T-helper 9 cell (primary cell): Measurements from ENCODE around the gene NPPC.

Experiments used
- DNase-seq: peaks from one replicate; pipeline ENCODE4 v3.0.0-alpha.2; 2020

The NPPC gene

DNA sequence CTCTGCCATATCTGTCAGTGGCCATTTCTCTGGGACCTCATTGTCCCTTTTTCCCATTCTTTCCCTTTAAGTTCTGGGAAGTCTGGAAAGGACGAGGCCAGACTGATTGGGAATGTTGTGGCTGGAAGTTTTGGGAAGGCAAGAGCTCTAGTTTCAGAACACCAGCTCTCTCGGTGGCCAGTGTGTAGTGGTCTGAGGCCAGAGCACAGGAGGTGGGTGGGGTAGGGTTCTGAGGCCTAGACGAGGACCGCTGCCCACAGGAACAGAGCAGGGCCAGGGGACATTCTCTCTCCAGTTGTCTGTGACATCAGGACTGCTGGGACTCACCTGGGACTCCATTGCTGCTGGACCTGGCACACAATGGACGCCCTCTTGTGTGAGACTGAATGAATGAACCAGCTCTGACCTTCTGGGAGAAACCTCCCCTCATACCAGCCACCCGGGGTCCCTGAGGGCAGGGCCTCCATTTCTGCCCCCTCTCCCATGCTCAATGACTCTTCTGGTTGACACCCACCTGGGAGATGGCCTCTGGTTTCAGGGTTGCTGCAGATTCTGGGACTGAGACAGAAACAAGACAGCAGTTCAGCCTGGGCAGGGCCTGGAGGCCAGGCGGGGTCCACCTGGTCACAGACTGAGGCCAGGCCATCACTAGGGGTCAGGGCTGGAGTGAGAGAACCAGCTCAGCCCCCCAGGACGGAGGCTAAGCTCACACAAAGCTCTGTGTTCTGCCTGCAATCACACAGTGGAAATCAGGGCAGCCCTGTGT is 8.4 kb upstream of the NPPC start:
- no peak for DNase-seq

DNA sequence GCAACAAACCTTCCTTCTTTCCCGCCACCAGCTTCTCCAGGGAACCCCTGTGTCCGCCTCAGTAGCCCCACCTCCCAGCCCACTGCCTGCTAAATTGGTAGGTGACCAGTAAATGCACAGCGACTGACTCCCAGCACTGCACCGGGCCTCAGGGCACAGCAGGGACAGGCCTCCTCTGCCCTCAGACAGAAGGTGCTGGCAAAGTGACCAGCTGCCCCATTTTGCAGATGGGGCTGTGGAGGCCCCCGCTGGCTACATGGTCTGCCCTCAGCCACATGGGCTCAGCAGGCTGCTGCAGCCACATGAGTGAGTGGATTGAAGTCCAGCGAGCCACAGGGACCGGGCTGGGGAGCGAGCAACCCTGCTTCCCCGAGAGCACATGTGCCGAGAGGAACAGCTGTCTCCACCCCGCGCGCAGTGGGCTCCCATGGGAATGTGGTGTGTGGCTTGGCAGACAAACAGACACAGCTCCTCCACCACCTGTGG is 7.8 kb upstream of the NPPC start:
- DNase-seq = no peak

DNA sequence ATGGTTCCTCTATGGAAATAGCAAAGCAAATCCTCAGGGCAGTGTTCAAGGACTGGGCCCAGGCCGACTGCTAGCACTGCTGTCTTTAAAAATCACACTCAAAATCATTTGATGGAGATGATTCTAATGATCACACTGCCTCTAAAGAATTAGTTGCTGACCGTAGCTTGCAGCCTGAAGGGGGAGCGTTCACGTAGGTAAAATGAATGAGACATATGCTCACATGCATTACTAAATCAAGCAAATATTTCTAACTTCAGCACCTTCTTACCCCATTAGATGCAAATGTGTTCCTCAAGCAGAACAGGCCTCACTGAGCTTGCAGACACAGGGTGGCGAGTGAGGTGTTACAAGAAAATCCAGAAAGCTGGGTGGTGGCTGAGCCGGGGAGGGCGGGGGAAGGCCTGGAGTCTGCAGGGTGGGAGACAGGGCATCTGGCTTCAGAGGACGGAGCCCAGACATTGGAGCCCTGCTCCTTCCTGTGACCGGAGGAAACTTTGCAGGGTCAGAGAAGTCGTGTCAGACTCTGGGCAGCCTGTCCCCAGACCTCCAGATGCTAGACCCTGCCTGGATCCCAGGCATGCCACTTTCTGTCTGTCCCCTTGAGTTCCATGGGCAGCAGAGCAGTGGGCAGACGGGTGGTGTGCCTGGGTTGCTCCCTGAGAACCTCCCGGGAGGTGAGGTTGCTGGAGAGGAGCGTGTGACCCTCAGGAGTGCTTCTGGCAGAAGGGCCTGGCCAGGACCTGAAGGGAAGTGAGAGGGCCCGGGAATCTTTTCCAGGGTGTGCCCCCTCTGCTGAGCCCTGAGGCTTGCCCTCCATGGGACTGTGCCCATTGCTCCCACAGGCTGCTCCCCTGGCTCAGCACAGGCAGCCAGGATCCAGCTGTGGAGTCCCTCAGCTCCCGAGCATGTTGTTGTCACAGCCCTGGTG is 7.1 kb upstream of the NPPC start:
- no peak for DNase-seq

DNA sequence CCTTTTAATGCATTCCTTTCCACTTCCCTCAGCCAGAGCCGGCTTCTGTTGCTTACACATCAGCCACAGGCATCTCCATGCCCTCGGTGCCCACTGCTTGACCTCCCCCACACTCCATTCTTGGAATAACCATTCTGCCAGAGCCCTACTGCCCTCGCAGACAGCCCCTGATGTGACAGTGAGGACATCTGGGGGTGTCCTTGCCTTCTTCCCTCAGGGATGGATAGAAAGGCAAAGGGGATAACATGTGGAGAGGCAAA is 6.4 kb upstream of the NPPC start:
- no peak for DNase-seq

DNA sequence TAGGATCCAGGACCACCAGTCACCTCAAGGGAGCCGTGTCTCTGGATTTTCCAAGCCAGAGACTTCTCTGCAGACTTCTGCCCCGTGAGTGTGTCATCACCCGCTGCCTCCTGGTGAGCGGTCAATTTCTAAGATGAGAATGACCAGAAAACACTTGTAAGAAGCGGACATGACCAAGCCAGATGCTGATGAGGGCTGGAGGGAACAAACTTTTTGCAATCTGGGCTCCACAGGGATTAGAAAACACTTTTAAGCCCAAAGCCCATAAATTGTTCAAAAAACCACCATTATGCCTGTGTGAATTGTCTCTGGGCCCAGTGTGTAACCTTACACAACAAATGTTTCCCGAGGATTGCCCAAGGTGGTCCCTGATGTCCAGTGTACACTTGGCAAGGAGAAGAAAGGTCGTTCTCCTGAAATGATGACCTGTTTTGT is 5.3 kb upstream of the NPPC start:
- no peak for DNase-seq

DNA sequence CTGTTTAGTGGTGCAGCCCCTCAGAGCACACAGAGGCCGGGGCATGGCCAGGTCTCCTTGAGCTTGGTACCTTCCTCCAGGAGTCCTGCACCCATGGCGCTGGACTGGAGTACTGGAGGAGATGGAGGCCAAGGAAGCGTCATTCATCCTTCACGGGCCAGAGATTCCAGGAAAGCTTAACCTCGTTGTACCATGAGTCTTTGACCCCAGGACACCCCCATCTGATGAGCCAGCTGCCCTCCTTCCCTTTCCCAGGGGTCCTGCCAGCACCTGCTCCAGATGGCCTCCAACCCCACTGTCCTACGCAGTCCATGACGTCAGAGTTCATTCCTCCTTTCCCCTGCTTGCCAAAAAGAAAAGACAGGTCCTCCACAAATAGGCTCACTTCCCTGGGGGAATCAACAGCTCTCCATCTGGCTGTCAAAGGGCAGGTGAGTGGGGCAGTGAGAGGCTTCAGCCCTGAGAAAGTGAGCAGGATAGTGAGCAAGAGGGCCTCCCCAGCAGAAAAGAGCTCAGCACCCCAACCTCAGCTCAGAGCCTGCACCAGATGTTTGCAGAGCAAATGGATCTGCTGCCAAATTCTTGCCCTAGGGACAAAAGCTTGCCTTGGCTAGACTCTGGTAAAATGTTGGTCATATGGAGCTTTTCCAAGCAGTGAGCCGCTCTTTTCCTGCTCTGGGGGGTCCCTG is 4.5 kb upstream of the NPPC start:
- DNase-seq = no peak

DNA sequence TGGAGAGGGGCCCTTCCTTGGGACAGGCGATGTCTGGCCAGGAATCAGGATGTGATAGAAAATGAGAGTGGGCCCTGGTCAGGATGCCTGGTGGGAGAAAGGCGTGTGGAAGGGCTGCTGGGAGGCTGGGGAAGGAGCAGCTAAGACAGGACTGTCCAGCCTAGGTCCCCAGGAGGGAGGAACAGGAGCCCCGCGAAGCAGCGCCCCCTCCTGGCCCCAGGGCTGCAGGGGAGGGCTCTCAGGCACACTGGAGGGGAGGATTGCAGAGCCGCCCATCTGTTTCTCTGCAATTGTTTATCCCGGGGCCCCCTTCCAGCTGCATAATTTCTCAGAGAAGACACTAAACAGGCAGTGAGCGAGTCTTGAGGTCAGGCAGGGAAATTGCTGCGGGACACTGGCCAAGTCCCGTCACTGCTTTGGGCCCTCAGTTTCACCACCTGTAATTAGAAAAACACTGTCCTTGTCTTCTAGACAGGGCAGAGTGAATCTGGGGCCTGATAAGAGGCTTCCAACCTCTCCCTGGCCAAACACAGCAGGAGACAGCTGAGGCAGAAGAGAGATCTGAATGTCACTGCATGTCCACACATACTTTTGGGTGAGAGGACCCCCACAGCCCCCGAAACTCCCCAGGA is 3.9 kb upstream of the NPPC start:
- no peak for DNase-seq

DNA sequence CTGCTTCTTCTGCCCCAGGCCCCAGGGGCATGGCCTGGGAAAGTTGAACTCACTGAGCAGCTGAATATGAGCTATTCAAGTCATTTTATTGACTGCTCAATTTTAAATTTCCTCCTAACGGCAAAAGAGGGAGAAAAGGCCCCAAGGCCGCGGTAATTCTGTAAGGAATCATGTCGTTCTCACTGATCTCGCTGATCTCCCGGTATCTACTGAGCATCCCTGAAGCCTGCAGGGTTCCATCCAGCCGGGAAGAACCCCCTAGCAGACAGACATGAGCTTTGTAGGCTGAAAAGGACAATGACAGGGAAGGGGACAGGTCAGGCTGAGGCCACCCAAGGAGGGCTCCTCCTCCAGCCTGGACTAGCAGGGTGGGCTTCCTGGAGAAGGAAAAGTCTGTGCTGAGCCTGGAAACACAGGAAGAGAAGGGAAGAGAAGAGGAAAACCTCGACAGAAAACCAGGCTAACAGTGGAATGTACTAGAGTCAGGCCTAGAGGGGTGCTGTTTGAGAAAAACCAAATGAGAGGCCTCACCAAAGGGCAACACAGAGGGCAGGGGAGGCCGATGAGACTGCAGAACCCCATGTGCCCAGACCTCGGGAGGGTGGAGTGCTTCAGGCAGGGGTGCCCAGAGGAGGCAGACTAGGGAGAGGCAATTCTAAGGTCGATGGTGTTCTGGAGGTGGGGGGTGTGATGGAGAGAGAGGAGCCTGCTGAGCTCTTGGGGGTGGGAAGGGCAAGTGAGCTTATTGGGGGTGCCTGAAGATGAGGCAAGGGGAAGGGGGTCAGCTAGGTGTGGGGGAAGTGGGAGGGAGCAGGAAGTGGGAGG is 2.9 kb upstream of the NPPC start:
- DNase-seq = no peak

DNA sequence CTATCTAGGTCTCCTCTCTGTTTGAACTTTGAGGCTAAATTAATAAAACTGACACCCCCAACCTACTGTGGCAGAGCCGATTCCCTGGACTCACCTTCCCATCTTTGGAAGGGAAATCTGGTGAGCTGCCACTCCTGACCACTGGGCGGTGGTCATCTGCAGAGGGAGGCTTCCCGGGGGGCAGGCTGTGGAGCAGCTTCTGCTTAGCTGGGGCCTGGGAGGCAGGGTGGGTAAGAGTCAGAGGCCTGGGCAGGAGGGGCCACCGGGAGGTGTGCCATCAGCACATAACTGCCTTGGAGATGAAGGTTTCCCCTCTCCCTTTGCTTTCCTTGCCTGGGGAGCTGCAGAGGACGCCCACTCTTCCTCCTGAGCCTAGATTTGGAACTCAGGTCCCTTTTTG is 2.3 kb upstream of the NPPC start:
- no peak for DNase-seq

DNA sequence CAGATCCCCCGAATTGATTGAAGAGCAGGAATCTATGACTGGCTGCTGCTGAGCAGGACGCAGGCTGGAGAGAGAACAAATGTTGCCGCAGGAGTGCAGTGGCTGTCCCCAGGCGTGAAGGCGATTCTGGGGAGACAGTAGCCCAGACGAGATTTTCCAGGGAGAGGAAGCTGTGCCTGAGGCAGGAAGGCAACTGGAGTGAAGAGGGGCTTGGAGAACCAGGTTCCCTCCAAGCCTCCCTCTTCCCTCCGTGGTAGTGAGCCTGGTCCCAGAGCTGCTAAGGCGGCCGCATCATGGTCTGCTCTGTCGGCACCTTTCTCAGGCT is 1.3 kb upstream of the NPPC start:
- no peak for DNase-seq

DNA sequence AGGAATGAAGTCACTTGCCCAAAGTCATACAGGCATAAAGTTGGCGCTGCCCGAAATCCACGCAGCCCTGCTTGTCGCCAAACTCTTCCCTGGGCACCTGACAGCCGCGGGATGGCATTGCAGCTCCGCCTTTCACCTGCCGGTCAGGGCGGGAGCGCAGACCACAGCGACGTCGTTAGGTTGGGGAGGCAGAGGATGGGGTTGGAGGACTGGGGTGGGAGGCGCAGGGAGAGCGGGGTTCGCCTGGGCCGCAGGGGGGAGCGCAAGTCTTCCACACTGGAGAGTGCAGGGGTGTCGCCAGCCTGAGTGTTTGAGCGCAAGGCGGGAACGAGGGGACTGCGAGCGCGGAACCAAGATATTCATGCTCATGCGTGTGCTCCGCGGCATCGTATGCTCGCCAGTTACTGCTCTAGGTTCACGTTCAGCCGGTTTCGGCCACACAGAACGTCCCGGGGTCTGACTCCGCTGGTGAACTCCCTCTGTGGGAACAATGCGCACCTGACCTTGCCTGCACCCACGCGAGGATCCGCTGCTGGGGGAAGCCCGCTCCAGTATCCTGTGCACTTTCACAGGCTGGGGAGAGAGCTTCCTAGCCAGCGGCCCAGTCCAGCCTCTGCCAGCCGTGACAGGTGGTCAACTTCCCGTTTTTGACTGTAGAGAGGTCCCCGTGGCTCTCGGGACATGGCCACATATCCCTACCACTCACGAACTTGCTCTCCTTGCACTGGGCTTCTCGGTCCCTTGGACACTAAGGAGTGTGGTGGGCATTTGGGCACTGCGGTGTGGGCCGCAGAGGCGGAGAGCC is 767 bp upstream of the NPPC start:
- DNase-seq = no peak

DNA sequence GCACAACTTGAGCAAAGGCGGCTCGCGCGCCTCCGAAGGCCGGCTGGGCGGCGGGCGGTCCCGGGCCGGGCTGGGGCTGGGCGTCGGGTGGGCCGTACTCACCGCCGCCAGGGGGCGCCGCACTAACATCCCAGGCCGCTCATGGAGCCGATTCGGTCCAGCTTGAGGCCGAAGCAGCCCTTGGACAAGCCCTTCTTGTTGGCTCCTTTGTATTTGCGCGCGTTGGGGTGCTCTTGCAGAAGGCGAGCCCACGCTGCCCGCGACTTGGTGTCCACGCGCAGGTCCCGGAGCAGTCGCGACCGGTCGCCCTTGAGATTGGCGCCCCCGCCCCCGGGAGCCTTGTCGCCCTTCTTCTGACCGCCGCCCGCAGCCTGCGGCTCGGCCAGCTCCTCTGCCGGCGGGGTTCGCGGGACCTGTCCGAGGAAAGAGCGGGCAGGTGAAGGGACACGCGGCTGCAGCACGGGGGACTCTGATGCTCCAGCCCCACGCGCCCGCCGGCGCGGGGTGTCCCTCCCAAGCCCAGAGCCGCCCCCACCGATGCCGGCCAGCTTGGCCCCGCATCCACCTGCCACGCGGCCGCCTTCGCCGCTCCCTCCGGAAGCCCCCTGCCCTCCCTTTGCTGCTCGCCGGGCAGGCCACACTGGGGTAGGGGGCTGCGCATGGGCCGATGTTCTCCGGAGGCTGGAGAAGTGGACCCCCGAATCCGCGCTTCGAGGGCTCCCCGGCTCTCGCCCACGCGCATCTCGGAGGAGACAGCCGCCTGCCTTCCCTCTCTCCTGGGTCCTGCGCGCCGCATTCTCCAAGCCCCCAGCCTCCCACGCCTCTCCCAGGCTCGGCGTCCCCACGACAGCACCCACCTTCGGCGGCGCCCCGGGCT is 655 bp downstream of the NPPC start:
- DNase-seq = peak; percentile 62

DNA sequence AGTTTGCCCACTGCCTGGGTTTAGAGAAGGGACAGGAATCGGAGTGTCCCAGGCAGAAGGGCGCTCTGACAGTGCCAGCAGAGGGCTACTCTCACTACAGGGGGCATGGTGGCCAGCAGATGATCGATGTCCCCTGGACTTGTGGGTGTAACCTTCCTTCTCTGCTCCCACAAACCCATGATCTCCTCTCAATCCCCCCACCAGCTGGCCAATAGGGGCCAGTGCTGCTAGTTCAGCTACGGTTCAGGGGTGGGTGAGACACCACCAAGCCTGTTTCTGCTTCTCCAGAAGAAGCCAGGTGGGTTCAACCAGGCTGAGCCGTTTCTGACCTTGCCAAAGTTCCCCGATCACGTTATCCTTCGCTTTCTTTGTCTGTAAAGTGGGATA is 1.3 kb downstream of the NPPC start:
- DNase-seq = no peak

DNA sequence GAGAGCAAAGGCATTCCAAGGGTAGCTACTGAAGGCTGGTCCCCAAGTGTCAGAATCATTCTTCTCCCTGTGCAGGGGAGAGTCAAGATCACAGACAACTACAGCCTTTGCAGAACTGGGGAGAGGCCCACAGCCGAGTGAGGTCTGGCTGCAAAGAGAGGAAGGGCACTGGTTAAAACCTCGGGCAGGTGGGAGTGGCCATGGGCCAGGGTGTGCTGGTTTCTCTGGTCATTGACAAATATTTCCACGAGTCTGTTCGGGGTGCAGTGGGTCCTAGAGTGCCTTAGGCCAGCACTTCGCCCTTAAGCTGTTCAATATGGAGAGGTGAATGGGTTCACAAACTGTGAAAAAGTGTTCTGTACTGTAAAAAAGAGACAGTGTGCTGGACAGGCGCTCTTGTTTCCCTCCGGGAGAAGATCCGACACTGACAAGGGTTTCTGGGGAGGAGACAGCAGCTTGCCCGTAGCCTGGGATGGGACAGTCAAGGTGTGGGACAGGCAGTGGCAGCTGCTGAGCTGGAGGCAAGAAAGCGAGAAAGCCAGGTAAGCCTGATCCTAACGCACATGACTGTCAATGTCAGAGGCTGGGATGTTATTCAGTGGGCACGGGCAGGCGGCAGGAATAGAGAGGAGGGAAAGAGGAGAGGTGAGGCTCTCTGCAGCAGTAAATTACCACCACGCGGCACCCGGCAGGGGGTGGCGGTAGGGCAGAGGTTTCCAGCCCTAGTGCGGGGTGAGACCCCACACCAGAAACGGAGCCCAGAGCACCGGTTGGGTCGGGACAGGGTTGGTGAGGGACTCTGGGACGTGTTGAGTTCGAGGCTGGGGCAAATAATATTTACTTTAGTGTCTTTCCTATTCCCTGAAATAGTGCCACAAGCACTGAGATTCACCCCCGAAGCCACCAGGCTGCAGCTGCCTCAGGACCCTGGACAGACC is 2.0 kb downstream of the NPPC start:
- DNase-seq = no peak

DNA sequence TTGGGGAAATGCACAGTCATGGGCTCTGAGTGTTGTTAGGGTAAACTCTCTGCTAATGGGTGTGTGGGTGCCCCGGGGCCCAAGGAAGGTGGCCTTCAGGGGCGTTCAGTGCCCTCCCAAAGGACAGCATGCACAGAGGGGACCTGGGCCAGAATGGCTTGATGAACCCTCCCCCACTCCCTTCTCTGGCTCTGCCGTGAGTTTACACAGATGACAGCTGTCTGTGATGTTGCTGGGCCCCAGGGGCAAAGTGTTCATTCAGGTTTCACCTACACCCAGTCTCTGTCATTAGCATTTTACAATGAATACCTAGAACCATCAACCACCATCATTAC is 3.2 kb downstream of the NPPC start:
- DNase-seq = no peak

DNA sequence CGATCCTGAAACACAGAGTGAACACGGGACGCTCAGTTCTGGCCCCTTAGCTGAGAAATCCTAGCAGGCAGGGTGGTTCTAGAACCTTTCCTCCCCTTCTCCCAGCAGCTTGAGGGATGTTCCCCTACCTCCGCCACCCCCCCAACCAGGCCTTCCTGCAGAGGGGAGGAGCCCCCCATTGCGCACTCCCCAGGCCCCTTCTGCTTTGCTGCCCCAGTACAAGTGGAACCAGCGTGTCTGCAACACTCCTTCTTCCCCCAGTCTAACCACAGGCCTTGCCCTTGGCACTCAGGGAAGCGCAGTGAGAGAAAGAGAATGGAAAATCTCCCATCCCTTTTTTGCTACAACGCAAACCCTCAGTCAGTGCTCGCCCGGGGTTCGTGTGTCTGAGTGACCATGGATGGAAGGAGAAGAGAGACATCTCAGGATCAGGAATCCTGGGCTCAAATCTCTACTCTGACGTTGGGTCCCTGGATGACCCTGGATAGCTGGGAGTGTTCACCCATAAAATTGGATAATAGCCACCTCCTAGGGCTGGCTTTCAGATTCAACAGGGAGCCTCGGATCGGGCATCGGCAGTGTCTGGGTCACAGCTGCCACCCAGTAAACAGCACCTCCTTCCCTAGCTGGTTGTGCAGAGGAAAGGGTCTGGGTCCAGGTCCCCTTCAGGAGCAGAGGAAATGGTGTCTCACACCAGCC is 3.7 kb downstream of the NPPC start:
- DNase-seq = no peak

DNA sequence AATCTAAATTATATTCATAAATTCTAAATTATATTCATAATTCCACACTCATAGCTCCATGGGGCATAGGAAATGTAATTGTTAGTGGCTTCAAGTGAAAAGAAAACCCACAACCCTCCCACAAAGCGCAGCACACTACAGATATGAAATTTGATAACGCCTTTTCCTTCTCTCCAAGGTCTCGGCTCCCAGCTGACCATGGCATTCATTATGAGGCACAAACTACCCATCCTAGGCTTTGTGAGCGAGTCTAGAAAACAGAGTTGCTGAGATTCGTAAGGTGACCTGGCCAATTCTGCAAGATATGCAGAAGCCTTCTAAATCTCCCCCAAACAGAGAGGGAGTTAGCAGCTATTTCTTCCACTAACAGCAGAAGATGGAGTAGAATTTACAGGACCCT is 5.4 kb downstream of the NPPC start:
- no peak for DNase-seq

DNA sequence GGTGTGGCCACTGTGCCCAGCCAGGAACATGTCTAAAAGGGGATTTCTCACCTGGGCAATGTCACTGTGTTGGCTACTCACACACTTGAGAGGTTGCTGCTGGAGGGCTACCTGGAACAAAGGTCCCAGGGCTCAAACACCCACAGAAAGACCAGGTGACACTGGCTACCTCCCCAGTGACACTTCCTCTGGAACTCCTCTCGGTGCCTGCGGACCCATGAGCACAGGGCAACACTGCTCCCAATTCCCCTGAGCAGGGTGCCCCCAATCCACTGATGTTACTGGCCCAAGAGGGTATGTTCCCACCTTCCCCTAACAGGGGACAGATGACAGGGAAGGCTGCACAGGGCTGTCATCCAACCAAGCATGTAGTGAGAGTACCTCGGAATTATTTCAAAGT is 5.8 kb downstream of the NPPC start:
- DNase-seq = no peak
